Muscle layer of duodenum (tissue), 2 donors: ENCODE results near the gene KIF6.

Experiments used
- H3K27ac ChIP-seq: one replicate; pipeline ENCODE4 v1.7.0; 2013; ENCODE audit warnings: mild to moderate bottlenecking, low read length
- H3K27me3 ChIP-seq: one replicate; pipeline ENCODE4 v1.7.0; 2013; ENCODE audit warnings: low read depth, mild to moderate bottlenecking, control low read depth, low read length
- H3K36me3 ChIP-seq, 2 donors: one replicate each; pipeline ENCODE4 v1.7.0; 2013; ENCODE audit warnings: low read length in 2 of 2, control low read depth in 1 of 2, mild to moderate bottlenecking in 1 of 2; ENCODE audit not compliant: insufficient read depth in 2 of 2, control insufficient read depth in 1 of 2
- H3K4me1 ChIP-seq, 2 donors: one replicate each; pipeline ENCODE4 v1.7.0; 2013; ENCODE audit warnings: low read length in 2 of 2, mild to moderate bottlenecking in 2 of 2, control low read depth in 1 of 2, moderate library complexity in 1 of 2; ENCODE audit not compliant: insufficient read depth in 2 of 2, control insufficient read depth in 1 of 2
- H3K4me3 ChIP-seq, 2 donors: one replicate each; pipeline ENCODE4 v1.7.0; 2013; ENCODE audit warnings: low read length in 2 of 2, low read depth in 1 of 2, mild to moderate bottlenecking in 1 of 2
- H3K9me3 ChIP-seq, 2 donors: one replicate each; pipeline ENCODE4 v1.7.0; 2013; ENCODE audit warnings: low read length in 2 of 2, control low read depth in 1 of 2, mild to moderate bottlenecking in 1 of 2; ENCODE audit not compliant: control insufficient read depth in 1 of 2
- donor health status: healthy.

KIF6 gene

GRCh38 chr6:39333644-39334438 lies 391.4 kb downstream of the KIF6 start:
- no peak overlapping the region for H3K4me3 ChIP-seq

DNA sequence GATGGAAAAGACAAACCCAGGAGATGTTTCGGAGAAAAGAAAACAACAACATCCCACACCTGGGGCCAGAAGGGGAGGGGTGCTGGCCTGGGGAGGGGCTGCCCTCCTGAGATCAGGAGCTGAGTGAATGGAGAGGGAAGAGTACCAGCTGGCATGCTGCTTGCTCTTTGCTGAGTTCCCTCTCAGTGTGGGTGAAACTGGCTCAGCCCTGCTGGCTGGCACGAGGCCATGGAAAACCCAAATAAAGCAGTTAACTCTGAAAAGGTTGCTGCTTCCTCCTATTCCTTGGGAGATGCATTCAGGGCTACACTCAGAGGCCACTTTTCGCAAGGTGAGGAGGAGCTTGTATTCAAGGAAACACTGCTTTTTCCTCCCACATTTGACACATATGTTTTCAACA lies 394.7 kb downstream of the KIF6 start:
- Histone ChIP-seq H3K27me3 (no peaks in the 10 kb centered on the region), H3K4me3 (no peak overlapping the region), H3K36me3 (no peaks in the 10 kb centered on the region), H3K9me3 (no peaks in the 10 kb centered on the region), H3K27ac (no peak overlapping the region), H3K4me1 (no peaks in the 10 kb centered on the region)

More at GRCh38 chr6:39333644-39334438, 391.4 kb downstream of the KIF6 start:
- H3K4me1 ChIP-seq: no peaks in the 10 kb centered on the region
- no peaks in the 10 kb centered on the region for H3K9me3 ChIP-seq
- H3K27ac ChIP-seq: no peak overlapping the region
- H3K27me3 ChIP-seq: no peaks in the 10 kb centered on the region
- H3K36me3 ChIP-seq: no peaks in the 10 kb centered on the region

- Histone ChIP-seq H3K4me3 (no peak overlapping the region), H3K4me1 (no peaks in the 10 kb centered on the region), H3K27ac (no peak overlapping the region), H3K9me3 (no peaks in the 10 kb centered on the region), H3K27me3 (no peaks in the 10 kb centered on the region), H3K36me3 (no peaks in the 10 kb centered on the region)
Observed at GRCh38 chr6:39330057-39330456, 395.2 kb downstream of the KIF6 start.

DNA sequence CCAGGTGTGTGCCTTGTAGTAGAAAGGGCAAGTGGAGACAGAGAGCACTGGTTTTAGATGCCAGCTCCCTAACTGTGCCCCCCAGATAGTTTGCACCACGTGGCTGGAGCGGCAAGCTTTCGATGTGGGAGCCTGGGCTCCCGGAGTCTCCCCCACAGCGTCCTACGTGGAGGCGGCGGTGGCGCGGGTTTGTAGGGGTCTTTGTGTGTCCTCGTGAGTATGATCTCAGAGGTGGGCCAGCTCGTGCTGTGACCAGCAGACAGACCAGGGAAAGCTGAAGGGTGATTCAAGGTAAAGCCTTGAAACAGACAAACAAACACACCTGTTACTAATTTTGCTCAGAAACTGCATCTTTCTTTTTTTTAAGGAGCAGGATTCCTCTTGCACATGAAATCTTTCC lies 397.1 kb downstream of the KIF6 start:
- H3K27ac ChIP-seq: no peak overlapping the region
- H3K36me3 ChIP-seq: no peaks in the 10 kb centered on the region
- no peaks in the 10 kb centered on the region for H3K27me3 ChIP-seq
- no peaks in the 10 kb centered on the region for H3K4me1 ChIP-seq
- no peaks in the 10 kb centered on the region for H3K9me3 ChIP-seq
- no peak overlapping the region for H3K4me3 ChIP-seq

DNA sequence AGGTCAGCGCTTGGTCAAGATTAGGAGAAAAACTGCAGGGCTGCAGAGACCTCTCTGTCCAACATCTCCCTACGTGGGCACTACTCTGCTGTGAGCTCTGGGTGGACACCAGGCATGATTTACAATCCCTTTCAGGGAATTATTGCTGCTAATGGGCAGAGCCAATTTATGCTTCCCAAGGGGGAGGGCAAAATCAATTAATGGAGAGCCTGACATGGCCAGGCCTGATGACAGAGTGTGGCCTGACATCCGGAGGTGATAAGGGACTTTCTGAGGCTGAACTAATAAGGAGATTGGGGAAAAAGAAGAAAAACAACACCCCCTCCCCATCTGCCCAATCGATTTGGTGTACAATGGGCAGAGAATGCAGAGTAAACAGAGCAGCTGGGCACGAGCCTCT lies 397.7 kb downstream of the KIF6 start:
- Histone ChIP-seq H3K4me3 (no peak overlapping the region), H3K4me1 (no peaks in the 10 kb centered on the region), H3K27me3 (no peaks in the 10 kb centered on the region), H3K27ac (no peak overlapping the region), H3K9me3 (no peaks in the 10 kb centered on the region), H3K36me3 (no peaks in the 10 kb centered on the region)

DNA sequence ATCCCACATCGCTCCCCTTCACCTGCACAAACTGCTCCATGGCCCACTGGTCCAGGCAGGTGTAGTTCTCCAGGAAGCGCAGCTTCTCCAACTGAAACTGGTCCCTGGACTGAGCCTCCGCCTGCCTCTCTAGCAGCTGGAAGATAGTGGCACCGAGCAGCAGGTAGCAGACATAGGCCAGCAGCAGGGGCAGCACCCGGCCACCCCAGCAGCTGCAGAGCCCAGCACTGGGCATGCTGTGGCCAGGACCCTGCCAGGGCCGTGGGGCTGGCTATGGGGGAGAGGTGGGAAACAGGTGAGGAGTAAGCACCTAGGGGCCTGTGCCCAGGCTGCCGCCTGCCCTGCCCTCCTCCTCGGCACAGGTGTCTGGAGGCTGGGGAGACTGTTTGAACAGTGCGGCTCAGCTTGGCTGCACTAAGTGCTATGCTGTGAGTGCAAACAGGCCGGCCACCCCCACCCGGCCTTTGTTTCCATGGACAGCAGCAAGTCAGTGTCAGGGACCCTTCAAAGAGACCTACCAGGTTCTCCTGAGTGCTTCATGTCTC lies 402.8 kb downstream of the KIF6 start, which contains the start of gene KCNK16:
TSS of gene KCNK16 (minus strand) at position 397 of the 545 bp plus-strand sequence. CDS start at position 235, 162 bp downstream.
- Histone ChIP-seq H3K4me1 (no peaks in the 10 kb centered on the region), H3K27me3 (no peaks in the 10 kb centered on the region), H3K27ac (no peak within 1 kb of the TSS), H3K36me3 (no peaks in the 10 kb centered on the region), H3K4me3 (no peak within 1 kb of the TSS), H3K9me3 (no peaks in the 10 kb centered on the region)

GRCh38 chr6:39321761-39322160 lies 403.4 kb downstream of the KIF6 start:
- Histone ChIP-seq H3K27me3 (no peaks in the 10 kb centered on the region), H3K27ac (no peak overlapping the region), H3K36me3 (no peaks in the 10 kb centered on the region), H3K4me1 (no peaks in the 10 kb centered on the region), H3K9me3 (no peaks in the 10 kb centered on the region), H3K4me3 (no peak overlapping the region)

GRCh38 chr6:39320363-39320984 lies 404.7 kb downstream of the KIF6 start:
- H3K27ac ChIP-seq: no peak overlapping the region
- no peaks in the 10 kb centered on the region for H3K9me3 ChIP-seq
- no peak overlapping the region for H3K4me3 ChIP-seq
- H3K27me3 ChIP-seq: no peaks in the 10 kb centered on the region
- H3K36me3 ChIP-seq: no peaks in the 10 kb centered on the region
- H3K4me1 ChIP-seq: no peaks in the 10 kb centered on the region

DNA sequence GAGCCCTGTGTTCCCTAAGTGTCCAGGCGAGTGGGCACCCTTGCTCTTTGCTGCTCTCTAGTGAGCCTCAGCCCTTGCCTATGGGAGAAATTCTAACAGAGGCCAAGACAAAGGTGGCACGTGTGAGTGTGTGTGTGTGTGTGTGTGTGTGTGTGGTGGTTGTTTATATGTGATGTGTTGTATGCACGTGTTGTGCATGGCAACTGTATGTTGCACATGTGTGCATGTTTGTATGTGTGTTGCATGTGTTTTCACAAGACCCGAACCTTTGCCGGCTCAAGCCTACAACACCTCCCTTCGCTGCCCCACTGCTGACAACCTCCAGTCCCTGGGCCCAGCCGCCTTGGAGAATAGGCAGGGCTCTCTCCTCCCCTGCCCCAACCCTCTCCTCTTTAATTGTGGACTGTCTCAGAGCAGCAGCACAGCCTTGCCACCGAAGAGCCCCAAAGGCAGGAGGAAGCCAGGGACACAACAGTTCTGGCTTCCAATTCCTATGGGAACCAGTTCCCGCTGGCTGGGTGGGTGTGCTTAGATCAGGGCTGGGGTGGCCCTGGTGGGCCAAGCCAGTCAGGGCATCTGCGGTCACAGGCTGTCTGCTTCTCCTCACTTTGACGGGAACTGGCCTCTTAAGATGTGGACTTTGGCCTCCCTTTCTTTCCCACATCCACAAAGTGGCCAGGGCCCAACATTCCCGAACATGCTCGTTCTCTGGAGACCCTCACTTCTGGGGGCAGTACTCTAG lies 405.4 kb downstream of the KIF6 start:
- H3K36me3 ChIP-seq: no peaks in the 10 kb centered on the region
- H3K9me3 ChIP-seq: no peaks in the 10 kb centered on the region
- H3K27me3 ChIP-seq: peaks cover 3% of the 10 kb centered on the region
- H3K4me3 ChIP-seq: no peak overlapping the region
- no peaks in the 10 kb centered on the region for H3K4me1 ChIP-seq
- no peak overlapping the region for H3K27ac ChIP-seq

- H3K4me1 ChIP-seq: peaks cover 0 to 17% of the 10 kb centered on the region in 2 donors
- H3K36me3 ChIP-seq: no peaks in the 10 kb centered on the region
- peaks cover 18% of the 10 kb centered on the region for H3K27me3 ChIP-seq
- H3K27ac ChIP-seq: no peak overlapping the region
- no peak overlapping the region for H3K4me3 ChIP-seq
- no peaks in the 10 kb centered on the region for H3K9me3 ChIP-seq
Observed at GRCh38 chr6:39317256-39317655, 408.0 kb downstream of the KIF6 start.

- peak within 1 kb of the TSS in 1 of 2 donors; percentile 47 for H3K4me3 ChIP-seq
- H3K27me3 ChIP-seq: peaks cover 23% of the 10 kb centered on the region
- no peaks in the 10 kb centered on the region for H3K9me3 ChIP-seq
- H3K4me1 ChIP-seq: peaks cover 0 to 17% of the 10 kb centered on the region in 2 donors
- no peaks in the 10 kb centered on the region for H3K36me3 ChIP-seq
- no peak within 1 kb of the TSS for H3K27ac ChIP-seq
Observed at GRCh38 chr6:39314273-39314795, 410.9 kb downstream of the KIF6 start, which contains the start of gene KCNK17. Gene KCNK17 (minus strand): TSS chr6:39314419. CDS start chr6:39314320, 99 bp downstream.
